GM21825 (cell line): ENCODE results near the gene KLK13.

Experiments used
- ATAC-seq: cut with Tn5 transposase; IDR thresholded peaks from one replicate; pipeline ENCODE4 v1.9.1; 2021; ENCODE audit warnings: mild to moderate bottlenecking, moderate library complexity; ENCODE audit not compliant: unreplicated experiment

The KLK13 gene

GRCh38 chr19:51023946-51024345, 40.9 kb downstream of the KLK13 start:
- ATAC-seq: no peak

GRCh38 chr19:51022526-51022925, 42.4 kb downstream of the KLK13 start:
- no peak for ATAC-seq

- no peak for ATAC-seq
Measured at GRCh38 chr19:51020988-51021651, 43.8 kb downstream of the KLK13 start.

- no peak for ATAC-seq
Measured at GRCh38 chr19:51019544-51019925, 45.4 kb downstream of the KLK13 start, which contains the start of gene KLK10. TSS of gene KLK10 (minus strand) at chr19:51019709. CDS start at chr19:51019130, 579 bp downstream.

GRCh38 chr19:51018745-51019543, 45.9 kb downstream of the KLK13 start:
- no peak for ATAC-seq

- no peak for ATAC-seq
Measured at GRCh38 chr19:51016798-51017683, 47.9 kb downstream of the KLK13 start.

- no peak for ATAC-seq
Measured at GRCh38 chr19:51015691-51016267, 49.1 kb downstream of the KLK13 start.

GRCh38 chr19:51014242-51014641, 50.6 kb downstream of the KLK13 start:
- no peak for ATAC-seq

GRCh38 chr19:51012661-51013190, 52.2 kb downstream of the KLK13 start:
- ATAC-seq: no peak

GRCh38 chr19:51010066-51010795, 54.7 kb downstream of the KLK13 start:
- ATAC-seq: no peak

- no peak for ATAC-seq
Measured at GRCh38 chr19:51009061-51009891, 55.6 kb downstream of the KLK13 start.

- ATAC-seq: no peak
Measured at GRCh38 chr19:51007488-51007887, 57.4 kb downstream of the KLK13 start.

GRCh38 chr19:51006406-51006805, 58.5 kb downstream of the KLK13 start:
- ATAC-seq: no peak
